K562 (cell line): Measurements from ENCODE around the gene CCDC78. TPM values are rescaled to one million over a fixed set of nuclear protein-coding genes. Genes with fewer than 3 reads are reported as not detected.

ENCODE experiments used
- ATAC-seq: fragments of 200-7000 bp; cut with Tn5 transposase; 3 replicates; pipeline ENCODE4 v1.9.1; 2020; ENCODE audit warnings: moderate library complexity
- BruUV-seq: library from RNA; stranded (reverse); fragments of 400-500 nt; replicated peaks from 2 replicates; lab custom pipeline; 2021; lab: Mats Ljungman, UMichigan
- CTCF ChIA-PET: fragments of 300-600 bp; formaldehyde crosslinking; extraction: SDS; loops from one replicate; lab custom pipeline; 2021; ENCODE audit warnings: low intra/inter-chr PET ratio; lab: Yijun Ruan, JAX
- POLR2A ChIA-PET: fragments of 300-600, 350-650 bp; sonication (Branson Sonifier 250); formaldehyde crosslinking; extraction: SDS; loops from one replicate; lab custom pipeline; 2021; ENCODE audit warnings: antibody characterized with exemption, inconsistent platforms; lab: Yijun Ruan, JAX
- DNase-seq, 4 experiments: peaks; one replicate each; pipeline versions ENCODE4 v3.0.0 to v3.0.0-alpha.2; 2011 to 2018; ENCODE audit warnings: low spot score in 3 of 4, mixed read lengths in 3 of 4; ENCODE audit errors: extremely low read depth in 1 of 4
- FAIRE-seq: peaks from 2 replicates; lab custom pipeline; 2011; peaks lifted over from hg19 to GRCh38; lab: Jason Lieb, UNC
- H2AFZ ChIP-seq: 2 replicates; pipeline ENCODE4 v1.6.0; 2011; ENCODE audit warnings: low read depth, low read length, control low read depth, inconsistent platforms
- H3K27ac ChIP-seq: fragments of 200-600 bp; 3 replicates; pipeline ENCODE4 v1.8.0; 2011; ENCODE audit warnings: low read depth, mild to moderate bottlenecking, control low read depth, inconsistent platforms, low read length, moderate library complexity, mixed read lengths; ENCODE audit errors: extremely low read depth
- H3K27me3 ChIP-seq, 2 experiments: fragments of 300-600 bp in 1 of 2; 2 replicates in 1 of 2; 3 replicates in 1 of 2; pipeline versions ENCODE4 v1.6.0 to v1.8.0; 2011; ENCODE audit warnings: inconsistent platforms in 2 of 2, low read length in 2 of 2, mild to moderate bottlenecking in 1 of 2, mixed read lengths in 1 of 2, moderate library complexity in 1 of 2; ENCODE audit not compliant: control insufficient read depth in 2 of 2, insufficient read depth in 2 of 2
- H3K36me3 ChIP-seq: fragments of 300-600 bp; 3 replicates; pipeline ENCODE4 v1.8.0; 2011; ENCODE audit warnings: mild to moderate bottlenecking, low read length, inconsistent platforms; ENCODE audit not compliant: control insufficient read depth, insufficient read depth
- H3K4me1 ChIP-seq, 2 experiments: fragments of 200-600 bp in 1 of 2; replicated peaks in 1 of 2; 2 replicates in 1 of 2; 3 replicates in 1 of 2; pipeline versions ENCODE4 v1.5.1 to v1.8.0; 2011; ENCODE audit warnings: inconsistent platforms in 2 of 2, low read length in 2 of 2, mild to moderate bottlenecking in 1 of 2, mixed read lengths in 1 of 2, moderate library complexity in 1 of 2; ENCODE audit not compliant: control insufficient read depth in 2 of 2, insufficient read depth in 2 of 2
- H3K4me2 ChIP-seq: 2 replicates; pipeline ENCODE4 v1.6.1; 2011; ENCODE audit warnings: low read length, control low read depth, inconsistent platforms, mixed read lengths; ENCODE audit not compliant: insufficient read depth
- H3K4me3 ChIP-seq: fragments of 200-600 bp; sonication (generic), shearing (Covaris generic); 2 replicates; pipeline ENCODE4 v1.5.1; 2016; ENCODE audit warnings: control low read depth, inconsistent platforms
- H3K79me2 ChIP-seq: fragments of 200-600 bp; 3 replicates; pipeline ENCODE4 v1.8.0; 2011; ENCODE audit warnings: low read length, inconsistent platforms; ENCODE audit not compliant: control insufficient read depth, insufficient read depth
- H3K9ac ChIP-seq, 2 experiments: 2 replicates each; pipeline versions ENCODE4 v1.6.0 to v1.6.1; 2011; ENCODE audit warnings: low read depth in 2 of 2, low read length in 2 of 2, control low read depth in 1 of 2, inconsistent platforms in 1 of 2, mild to moderate bottlenecking in 1 of 2, mixed read lengths in 1 of 2; ENCODE audit not compliant: insufficient read depth in 1 of 2
- H3K9me1 ChIP-seq: one replicate; pipeline ENCODE4 v1.6.0; 2011; ENCODE audit warnings: inconsistent platforms, mild to moderate bottlenecking, low read length, moderate library complexity; ENCODE audit not compliant: control insufficient read depth, insufficient read depth
- H3K9me3 ChIP-seq: replicated peaks from 2 replicates; pipeline ENCODE4 v1.5.1; 2011; ENCODE audit warnings: low read depth, low read length, inconsistent platforms; ENCODE audit not compliant: control insufficient read depth, insufficient read depth
- H4K20me1 ChIP-seq: replicated peaks from 2 replicates; pipeline ENCODE4 v1.6.1; 2011; ENCODE audit warnings: low read length, inconsistent platforms, mixed read lengths; ENCODE audit not compliant: control insufficient read depth, insufficient read depth
- BCOR ChIP-seq: fragments of 450-650 bp; IDR thresholded peaks from 2 replicates; pipeline ENCODE4 v1.6.1; 2016
- CREBBP ChIP-seq: IDR thresholded peaks from one replicate; pipeline ENCODE4 v1.6.1; 2012; ENCODE audit warnings: low read depth, mild to moderate bottlenecking, control low read depth, inconsistent platforms, low read length
- GABPB2 ChIP-seq: fragments of 250-450 bp; sonication (Bioruptor Pico); conservative IDR thresholded peaks from 2 replicates; pipeline ENCODE4 v1.5.1; 2021; ENCODE audit warnings: mild to moderate bottlenecking
- KDM1A ChIP-seq, 2 experiments: fragments of 450-650 bp; IDR thresholded peaks; 2 replicates each; pipeline ENCODE4 v1.6.1; 2016; ENCODE audit warnings: mild to moderate bottlenecking in 2 of 2
- NFE2L1 ChIP-seq: fragments of 450-650 bp; IDR thresholded peaks from 2 replicates; pipeline ENCODE4 v1.6.1; 2016; ENCODE audit warnings: missing genetic modification characterization, low read depth, mild to moderate bottlenecking, missing compliant biosample characterization, moderate library complexity, borderline replicate concordance
- TAL1 ChIP-seq: fragments of 450-650 bp; IDR thresholded peaks from 2 replicates; pipeline ENCODE4 v1.6.1; 2016; ENCODE audit warnings: mild to moderate bottlenecking
- ZBTB5 ChIP-seq: fragments of 450-650 bp; IDR thresholded peaks from 2 replicates; pipeline ENCODE4 v1.6.1; 2017; ENCODE audit warnings: antibody characterized with exemption
- ZSCAN32 ChIP-seq: fragments of 450-650 bp; formaldehyde crosslinking; IDR thresholded peaks from 2 replicates; pipeline ENCODE4 v1.4.0; 2020; ENCODE audit warnings: mild to moderate bottlenecking, moderate library complexity
- WGBS: fragments of 100-300 bp; shearing (Covaris generic); methylation state at CpG from one replicate; pipeline ENCODE4 v1.1.6; 2016; ENCODE audit warnings: low coverage, mixed read lengths; ENCODE audit not compliant: insufficient coverage; ENCODE audit errors: missing lambda C conversion rate; 5-methylcytosine and 5-hydroxymethylcytosine counted together
- in situ Hi-C: fragments of 300-500 bp; cut with MboI; formaldehyde crosslinking; loops from 4 replicates; pipeline ENCODE4 v1.15.0; 2018; ENCODE audit warnings: inconsistent platforms, mixed read lengths
- intact Hi-C: fragments of 100-400 bp; cut with micrococcal nuclease; formaldehyde crosslinking; loops from 2 replicates; pipeline ENCODE4 v1.14.2; 2022
- polyA plus RNA-seq, 8 experiments: library from polyadenylated mRNA; depleted of rRNA in 4 of 8; stranded (reverse) in 5 of 8; unstranded in 3 of 8; fragments of >200 nt; fragmentation: Nextera tagmentation in 2 of 8; fragmentation: Illumina TruSeq in 1 of 8; extraction: Ambion mirVana in 2 of 8; extraction: Trizol in 1 of 8; gene quantifications; 2 replicates each; pipeline versions ENCODE4 v1.2.1 to v1.2.3, GENCODE V29; 2011 to 2014; ENCODE audit warnings: inconsistent platforms in 1 of 8, missing spikeins in 1 of 8
- total RNA-seq, 7 experiments: library from RNA; depleted of rRNA in 6 of 7; stranded (reverse); fragments of >200 nt in 6 of 7; fragmentation: Illumina TruSeq in 2 of 7; extraction: Trizol in 2 of 7; gene quantifications; 2 replicates each; pipeline versions ENCODE4 v1.2.1 to v1.2.3, GENCODE V29; 2011 to 2021; ENCODE audit warnings: low replicate concordance in 1 of 7

CCDC78 gene
- total and polyA plus RNA-seq, 9 of the 15 experiments (the other 6 are each of a cell fraction or from before 2014, with no cell fraction given) = 0.24 to 17.7 (median 2.9) TPM

- no peak for TF ChIP-seq NFE2L1 (tag)
- TF ChIP-seq, all 486 proteins: peak for 40
Measured at GRCh38 chr16:700684-701584, 25.3 kb downstream of the CCDC78 start (continued).

- no TSS peak for BruUV-seq
- Histone ChIP-seq H3K79me2 (no peaks in the 10 kb centered on the region), H3K4me1 (peaks cover 7 to 61% of the 10 kb centered on the region in 2 experiments), H3K36me3 (no peaks in the 10 kb centered on the region), H2AFZ (no peak overlapping the region), H3K27me3 (peaks cover 15 to 56% of the 10 kb centered on the region in 2 experiments; a peak in 4 of 5 replicates), H3K4me2 (no peak overlapping the region), H3K27ac (no peak overlapping the region), H3K9me3 (no peaks in the 10 kb centered on the region), H3K9me1 (peaks cover 6% of the 10 kb centered on the region), H3K4me3 (no peak overlapping the region), H3K9ac (no peak overlapping the region), H4K20me1 (peaks cover 25% of the 10 kb centered on the region)
- in situ Hi-C loops (no loop called here), intact Hi-C loops (no loop called here)
- CTCF ChIA-PET = no interaction called here
- ATAC-seq = no peak
- no peak for DNase-seq
- POLR2A ChIA-PET = no interaction called here
- TF ChIP-seq CREBBP (no peak), BCOR (peak; percentile 84), TAL1 (no peak), GABPB2 (no peak), ZSCAN32 (no peak), ZBTB5 (no peak), KDM1A (IDR thresholded peaks at IDR 0.05) (peak; percentile 58 to 65; a peak in 3 of 4 replicates)
- FAIRE-seq = no peak
- 6% methylated on average over 14 of the region's 19 CpGs for WGBS
Measured at GRCh38 chr16:698911-699671, 27.2 kb downstream of the CCDC78 start.
